GM18868 (cell line): ENCODE results near the gene FLNA.

Experiments
- ATAC-seq: cut with Tn5 transposase; IDR thresholded peaks from one replicate; pipeline ENCODE4 v1.9.1; 2021; ENCODE audit warnings: mild to moderate bottlenecking, moderate library complexity; ENCODE audit not compliant: unreplicated experiment

Gene FLNA

GRCh38 chrX:154378059-154378798, 3.8 kb upstream of the FLNA start:
- ATAC-seq = peak; percentile 1

GRCh38 chrX:154376774-154377173, 2.3 kb upstream of the FLNA start:
- ATAC-seq = no peak

GRCh38 chrX:154375156-154375504, 696 bp upstream of the FLNA start:
- no peak for ATAC-seq

- no peak for ATAC-seq
Measured at GRCh38 chrX:154373340-154374306, 811 bp downstream of the FLNA start.

- ATAC-seq = no peak
Measured at GRCh38 chrX:154372612-154373022, 1.8 kb downstream of the FLNA start.

- no peak for ATAC-seq
Measured at GRCh38 chrX:154371789-154372300, 2.6 kb downstream of the FLNA start.

GRCh38 chrX:154371017-154371788, 3.2 kb downstream of the FLNA start:
- ATAC-seq = peak; percentile 59

GRCh38 chrX:154370300-154371016, 4.0 kb downstream of the FLNA start:
- no peak for ATAC-seq

- no peak for ATAC-seq
Measured at GRCh38 chrX:154369449-154370299, 4.8 kb downstream of the FLNA start.

- peak; percentile 38 for ATAC-seq
Measured at GRCh38 chrX:154368630-154369448, 5.6 kb downstream of the FLNA start.

- no peak for ATAC-seq
Measured at GRCh38 chrX:154367474-154368308, 6.7 kb downstream of the FLNA start.

- no peak for ATAC-seq
Measured at GRCh38 chrX:154366666-154367055, 7.8 kb downstream of the FLNA start.

- no peak for ATAC-seq
Measured at GRCh38 chrX:154365997-154366665, 8.3 kb downstream of the FLNA start.

- ATAC-seq = no peak
Measured at GRCh38 chrX:154365052-154365600, 9.3 kb downstream of the FLNA start.

GRCh38 chrX:154363706-154364439, 10.6 kb downstream of the FLNA start:
- ATAC-seq = no peak

GRCh38 chrX:154362085-154362742, 12.2 kb downstream of the FLNA start:
- no peak for ATAC-seq
